Measurements from ENCODE around the gene KCNIP4.
A peak's percentile ranks its signal among the peaks of the same experiment; 100 is the strongest.

DNA sequence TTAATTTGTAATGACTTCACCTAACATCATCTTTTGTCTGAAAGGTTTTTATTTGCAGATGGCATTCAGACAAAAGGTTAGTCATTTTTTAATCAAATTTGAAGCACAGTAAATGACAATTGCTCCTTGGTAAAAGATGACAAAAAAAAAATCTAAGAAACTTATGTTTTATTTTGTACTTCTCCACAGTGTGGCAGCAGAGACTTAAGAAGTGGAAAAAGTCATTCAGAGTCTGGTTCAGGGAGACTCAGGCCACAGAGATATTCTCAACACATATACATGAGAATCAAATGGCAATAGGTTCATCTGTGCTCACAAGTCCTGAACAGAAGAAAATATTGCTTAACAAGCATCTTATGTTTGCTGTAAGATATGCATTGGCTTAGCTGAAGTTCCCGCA is 436.2 kb downstream of the KCNIP4 start:
- TF ChIP-seq POLR2AphosphoS5 (IDR thresholded peaks at IDR 0.05) = no peak
- TF ChIP-seq, protein P1, sequence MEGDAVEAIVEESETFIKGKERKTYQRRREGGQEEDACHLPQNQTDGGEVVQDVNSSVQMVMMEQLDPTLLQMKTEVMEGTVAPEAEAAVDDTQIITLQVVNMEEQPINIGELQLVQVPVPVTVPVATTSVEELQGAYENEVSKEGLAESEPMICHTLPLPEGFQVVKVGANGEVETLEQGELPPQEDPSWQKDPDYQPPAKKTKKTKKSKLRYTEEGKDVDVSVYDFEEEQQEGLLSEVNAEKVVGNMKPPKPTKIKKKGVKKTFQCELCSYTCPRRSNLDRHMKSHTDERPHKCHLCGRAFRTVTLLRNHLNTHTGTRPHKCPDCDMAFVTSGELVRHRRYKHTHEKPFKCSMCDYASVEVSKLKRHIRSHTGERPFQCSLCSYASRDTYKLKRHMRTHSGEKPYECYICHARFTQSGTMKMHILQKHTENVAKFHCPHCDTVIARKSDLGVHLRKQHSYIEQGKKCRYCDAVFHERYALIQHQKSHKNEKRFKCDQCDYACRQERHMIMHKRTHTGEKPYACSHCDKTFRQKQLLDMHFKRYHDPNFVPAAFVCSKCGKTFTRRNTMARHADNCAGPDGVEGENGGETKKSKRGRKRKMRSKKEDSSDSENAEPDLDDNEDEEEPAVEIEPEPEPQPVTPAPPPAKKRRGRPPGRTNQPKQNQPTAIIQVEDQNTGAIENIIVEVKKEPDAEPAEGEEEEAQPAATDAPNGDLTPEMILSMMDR (IDR thresholded peaks at IDR 0.05) = peak; percentile 3 to 23 (median 20)

Data from esophagus muscularis mucosa (tissue), 3 donors.